ENCODE results near the gene TBL1X. TPM values are rescaled to one million over a fixed set of nuclear protein-coding genes. Genes with fewer than 3 reads are reported as not detected.

TBL1X gene
- total RNA-seq, 2 donors from 2014 or later: 16.3 to 18.9 TPM

GRCh38 chrX:9688833-9689232, 224.0 kb downstream of the TBL1X start:
- TF ChIP-seq CTCF (IDR thresholded peaks at IDR 0.05): no peak
- intact Hi-C loops (cut with DNase I): loop anchor here (10.0 kb wide), 1 partner anchor 224 kb away; the partner anchor contains the start of gene TBL1X
- no peaks in the 10 kb centered on the region for H3K36me3 ChIP-seq

GRCh38 chrX:9690046-9690445, 225.2 kb downstream of the TBL1X start:
- no peak overlapping the region for H3K9ac ChIP-seq (ENCODE audit: low read depth in 2 of 2, low read length in 2 of 2)
- TF ChIP-seq CTCF (IDR thresholded peaks at IDR 0.05): no peak
- DNase-seq: no peak
- no peaks in the 10 kb centered on the region for H3K27me3 ChIP-seq
- H3K36me3 ChIP-seq: no peaks in the 10 kb centered on the region
- H3K4me3 ChIP-seq: no peak overlapping the region
- no peaks in the 10 kb centered on the region for H3K9me3 ChIP-seq
- intact Hi-C loops (cut with DNase I): no loop called here
- H3K27ac ChIP-seq: no peak overlapping the region
- no peaks in the 10 kb centered on the region for H3K4me1 ChIP-seq

More at GRCh38 chrX:9688833-9689232, 224.0 kb downstream of the TBL1X start:
- H3K9me3 ChIP-seq: no peaks in the 10 kb centered on the region
- H3K27ac ChIP-seq: no peak overlapping the region
- no peaks in the 10 kb centered on the region for H3K4me1 ChIP-seq
- H3K27me3 ChIP-seq: no peaks in the 10 kb centered on the region
- no peak overlapping the region for H3K9ac ChIP-seq (ENCODE audit: low read depth in 2 of 2, low read length in 2 of 2)
- no peak for DNase-seq
- H3K4me3 ChIP-seq: no peak overlapping the region

GRCh38 chrX:9693307-9694001, 228.6 kb downstream of the TBL1X start:
- Histone ChIP-seq H3K9ac (ENCODE audit: low read depth in 2 of 2, low read length in 2 of 2) (no peak overlapping the region), H3K9me3 (no peaks in the 10 kb centered on the region), H3K27ac (no peak overlapping the region), H3K36me3 (no peaks in the 10 kb centered on the region), H3K4me3 (no peak overlapping the region), H3K27me3 (no peaks in the 10 kb centered on the region), H3K4me1 (no peaks in the 10 kb centered on the region)
- intact Hi-C loops (cut with DNase I): no loop called here
- no peak for TF ChIP-seq CTCF (IDR thresholded peaks at IDR 0.05)
- no peak for DNase-seq

- intact Hi-C loops (cut with DNase I): no loop called here
- Histone ChIP-seq H3K9me3 (no peaks in the 10 kb centered on the region), H3K27ac (no peak overlapping the region), H3K36me3 (no peaks in the 10 kb centered on the region), H3K27me3 (no peaks in the 10 kb centered on the region), H3K4me1 (no peaks in the 10 kb centered on the region), H3K9ac (ENCODE audit: low read depth in 2 of 2, low read length in 2 of 2) (no peak overlapping the region), H3K4me3 (no peak overlapping the region)
- no peak for TF ChIP-seq CTCF (IDR thresholded peaks at IDR 0.05)
- DNase-seq: no peak
These were observed 233.7 kb downstream of the TBL1X start for GRCh38 chrX:9698576-9698975.

- H3K27ac ChIP-seq: no peak overlapping the region
- TF ChIP-seq CTCF (IDR thresholded peaks at IDR 0.05): no peak
- H3K9ac ChIP-seq (ENCODE audit: low read depth in 2 of 2, low read length in 2 of 2): no peak overlapping the region
- DNase-seq: no peak
- H3K36me3 ChIP-seq: no peaks in the 10 kb centered on the region
- no peaks in the 10 kb centered on the region for H3K27me3 ChIP-seq
- intact Hi-C loops (cut with DNase I): loop anchor here (10.0 kb wide), 2 partner anchors 346 to 956 kb away; no protein-coding TSS in a partner anchor
- no peaks in the 10 kb centered on the region for H3K9me3 ChIP-seq
- H3K4me1 ChIP-seq: no peaks in the 10 kb centered on the region
- H3K4me3 ChIP-seq: no peak overlapping the region
These were observed 235.7 kb downstream of the TBL1X start for GRCh38 chrX:9700555-9700954.

All from colonic mucosa (tissue), 4 donors.